Activated CD8-positive, alpha-beta memory T cell treated with anti-CD3 and anti-CD28 coated beads for 1 hour (primary cell): ENCODE results near the gene LACTBL1.

Experiments used
- DNase-seq, 2 donors: peaks; one replicate each; pipeline ENCODE4 v3.0.0-alpha.2; 2020; ENCODE audit warnings: low read depth in 1 of 2; ENCODE audit errors: extremely low read depth in 1 of 2

LACTBL1 gene

GRCh38 chr1:22978299-22978698 is 5.6 kb upstream of the LACTBL1 start:
- no peak for DNase-seq

GRCh38 chr1:22976461-22977243 is 4.0 kb upstream of the LACTBL1 start:
- DNase-seq: peak; percentile 3 to 6

DNA sequence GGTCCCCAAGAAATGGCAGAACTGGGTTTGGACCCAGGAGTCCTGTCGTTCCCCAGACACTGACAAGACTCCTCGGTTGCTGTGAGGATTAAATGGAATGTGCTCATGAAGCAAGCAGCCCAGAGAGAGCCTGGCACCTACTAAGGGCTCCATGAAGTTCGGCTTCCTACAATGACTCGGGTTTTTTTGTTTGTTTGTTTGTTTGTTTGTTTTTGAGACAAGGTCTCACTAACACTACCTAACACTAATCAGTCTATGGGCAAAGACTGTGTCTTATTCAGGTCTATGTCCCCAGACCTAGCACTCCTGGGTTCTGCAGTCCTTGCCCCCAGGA is 3.4 kb upstream of the LACTBL1 start:
- DNase-seq: no peak

DNA sequence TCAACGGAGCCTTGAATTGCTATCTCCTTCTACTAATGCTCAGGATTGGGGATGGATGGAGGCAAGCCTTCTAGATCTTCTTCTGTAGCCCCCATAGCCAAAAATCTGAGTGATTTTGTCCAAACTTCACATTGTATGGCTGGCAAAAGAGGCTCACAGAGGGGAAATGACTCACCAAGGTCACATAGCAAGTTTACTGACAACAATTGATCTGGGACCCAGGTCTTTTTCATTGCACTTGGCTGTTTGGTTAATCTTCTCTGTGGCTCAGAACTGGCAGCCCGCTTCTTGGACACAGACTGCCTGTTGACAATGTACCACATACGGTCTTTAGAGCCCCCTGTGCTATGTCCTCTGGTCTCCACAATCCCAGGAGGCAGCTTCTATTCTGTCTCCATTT is 3.0 kb upstream of the LACTBL1 start:
- no peak for DNase-seq

DNA sequence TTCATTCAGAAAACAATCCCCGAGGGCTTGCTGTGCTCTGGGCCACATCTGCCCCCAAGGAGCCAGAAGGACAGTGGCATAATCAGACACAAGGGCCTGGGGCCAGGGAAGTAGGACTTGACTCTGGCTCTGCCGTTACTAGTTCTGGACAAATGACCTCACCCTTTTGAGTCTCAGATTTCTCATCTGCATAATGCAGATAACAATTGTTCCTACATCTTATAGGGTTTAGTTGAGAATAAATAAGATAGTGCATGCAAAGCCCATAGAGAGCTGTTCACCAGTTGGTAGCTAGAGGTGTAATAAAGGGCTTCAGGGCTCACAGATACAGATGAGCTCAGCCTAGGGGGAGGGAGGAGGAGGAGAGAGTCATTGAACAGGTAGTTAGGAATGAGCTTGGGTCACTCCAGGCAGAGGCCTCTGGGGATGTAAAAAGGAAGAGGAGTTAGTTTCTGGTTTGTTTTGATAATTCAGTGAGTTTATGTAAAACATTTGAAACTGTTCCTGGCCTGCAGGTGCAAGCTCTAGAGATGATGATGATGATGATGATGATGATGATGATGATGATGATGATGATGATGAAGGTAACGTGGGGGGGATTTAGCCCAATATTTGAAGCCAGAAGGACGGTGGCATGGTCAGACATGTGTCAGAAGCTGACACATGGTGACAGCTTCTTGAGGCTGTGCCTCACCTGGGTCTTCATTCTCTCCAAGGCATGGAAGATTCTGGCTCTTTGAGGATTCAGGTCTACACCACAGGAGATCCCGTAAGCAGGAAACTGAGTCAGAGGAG is 858 bp downstream of the LACTBL1 start:
- DNase-seq: no peak

DNA sequence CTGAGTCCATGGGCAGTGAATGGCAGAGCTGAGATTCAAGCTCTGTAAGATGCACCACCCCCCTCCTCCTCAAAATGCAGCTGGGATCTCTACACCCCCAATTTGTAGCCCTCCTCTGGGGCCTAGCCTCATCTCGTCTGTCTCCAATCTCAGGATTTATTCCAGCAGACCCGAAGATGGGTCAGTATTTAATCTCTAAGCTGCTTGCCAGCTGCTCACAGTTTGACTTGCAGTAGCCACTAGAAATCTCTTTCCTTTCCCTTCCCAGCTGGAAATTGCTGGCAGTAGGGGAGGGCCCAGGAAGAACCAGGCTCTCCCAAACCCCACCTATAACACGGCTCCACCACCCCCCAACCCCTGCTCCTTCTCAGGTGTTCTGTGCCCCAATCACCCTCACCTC is 1.5 kb downstream of the LACTBL1 start:
- DNase-seq: no peak

DNA sequence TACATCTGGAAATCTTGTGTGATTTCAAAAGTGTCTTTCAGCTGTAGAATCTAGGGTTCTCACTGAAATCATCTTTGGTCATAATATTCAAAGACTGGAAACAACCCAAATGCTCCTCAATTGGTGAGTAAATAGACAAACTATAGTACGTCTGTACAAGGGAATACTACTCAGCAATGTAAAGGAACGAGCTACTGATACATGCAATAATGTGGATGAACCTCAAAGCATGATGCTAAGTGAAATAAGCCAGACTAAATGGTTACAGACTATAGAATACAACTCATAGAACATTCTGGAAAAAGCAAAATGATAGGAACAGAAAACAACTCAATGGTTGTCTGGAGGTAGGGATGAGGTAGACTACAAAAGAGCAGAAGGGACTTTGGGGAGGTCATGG is 2.6 kb downstream of the LACTBL1 start:
- DNase-seq: no peak

GRCh38 chr1:22969304-22969709 is 3.4 kb downstream of the LACTBL1 start:
- DNase-seq: no peak

DNA sequence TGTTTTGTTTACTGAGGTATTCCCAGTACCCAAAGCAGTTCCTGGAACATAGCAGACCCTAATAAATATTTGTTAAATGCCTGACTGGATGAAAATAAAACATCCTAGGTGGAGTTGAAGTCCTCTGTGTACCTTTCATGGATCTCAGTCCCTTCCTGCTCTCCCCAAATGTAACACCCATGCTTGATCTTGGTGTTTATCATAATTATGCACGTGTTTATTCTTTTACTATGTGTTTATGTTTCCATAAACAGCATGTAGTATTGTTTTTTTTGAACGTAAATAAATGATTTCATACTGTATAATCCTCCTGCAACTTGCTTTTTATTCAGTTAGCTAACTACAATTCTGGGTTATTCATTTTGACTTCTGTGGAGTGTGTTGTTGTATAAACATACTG is 4.8 kb downstream of the LACTBL1 start:
- no peak for DNase-seq

DNA sequence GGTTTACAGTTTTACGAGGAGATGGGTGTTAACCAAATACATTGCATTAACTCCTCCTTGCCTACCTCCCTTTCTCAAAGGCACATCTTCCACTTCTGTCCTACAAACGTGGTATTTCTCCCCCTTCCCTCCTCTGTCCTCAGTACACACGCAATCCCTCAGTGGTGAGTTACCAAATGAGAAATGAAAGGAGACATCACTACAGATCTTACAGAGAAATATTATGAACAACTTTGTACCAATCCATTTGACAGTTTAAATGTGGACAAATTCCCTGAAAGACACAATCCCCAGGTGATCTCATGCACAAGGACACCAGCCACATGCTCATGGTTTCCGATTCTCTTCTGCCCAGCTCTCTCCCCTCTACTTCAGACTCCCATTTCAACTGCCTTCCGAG is 6.4 kb downstream of the LACTBL1 start:
- no peak for DNase-seq

DNA sequence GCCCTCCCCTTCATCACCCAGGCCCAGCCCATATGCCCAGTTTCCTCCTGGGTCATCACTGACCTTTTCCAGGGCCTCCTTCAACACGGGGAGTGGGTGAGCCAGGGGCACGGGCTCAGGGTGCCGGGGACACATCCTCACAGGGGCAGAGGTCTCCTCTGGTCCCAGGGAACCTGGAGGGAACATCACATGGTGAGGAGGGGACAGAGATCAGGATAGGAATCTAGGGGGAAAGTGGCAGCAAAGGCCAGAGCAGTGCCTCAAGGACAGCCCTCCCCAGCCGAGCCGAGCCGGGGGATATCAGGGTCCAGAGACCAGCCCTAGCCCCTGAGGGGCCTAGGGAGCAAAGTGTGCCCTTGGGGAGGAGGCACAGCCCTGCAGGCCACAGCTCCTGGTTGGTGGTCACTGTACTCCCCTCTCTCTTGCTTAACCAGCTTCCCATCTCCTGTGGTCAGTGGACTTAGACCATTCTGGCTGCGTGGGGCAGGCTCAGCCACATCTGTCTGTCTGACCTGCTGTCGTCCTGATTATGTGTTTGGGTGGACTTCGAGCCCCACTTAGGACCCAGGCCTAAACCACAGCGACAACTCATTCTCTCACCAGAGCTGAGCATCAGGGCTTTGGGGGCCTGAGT is 9.5 kb downstream of the LACTBL1 start:
- DNase-seq: no peak

GRCh38 chr1:22962558-22962957 is 10.1 kb downstream of the LACTBL1 start:
- no peak for DNase-seq

DNA sequence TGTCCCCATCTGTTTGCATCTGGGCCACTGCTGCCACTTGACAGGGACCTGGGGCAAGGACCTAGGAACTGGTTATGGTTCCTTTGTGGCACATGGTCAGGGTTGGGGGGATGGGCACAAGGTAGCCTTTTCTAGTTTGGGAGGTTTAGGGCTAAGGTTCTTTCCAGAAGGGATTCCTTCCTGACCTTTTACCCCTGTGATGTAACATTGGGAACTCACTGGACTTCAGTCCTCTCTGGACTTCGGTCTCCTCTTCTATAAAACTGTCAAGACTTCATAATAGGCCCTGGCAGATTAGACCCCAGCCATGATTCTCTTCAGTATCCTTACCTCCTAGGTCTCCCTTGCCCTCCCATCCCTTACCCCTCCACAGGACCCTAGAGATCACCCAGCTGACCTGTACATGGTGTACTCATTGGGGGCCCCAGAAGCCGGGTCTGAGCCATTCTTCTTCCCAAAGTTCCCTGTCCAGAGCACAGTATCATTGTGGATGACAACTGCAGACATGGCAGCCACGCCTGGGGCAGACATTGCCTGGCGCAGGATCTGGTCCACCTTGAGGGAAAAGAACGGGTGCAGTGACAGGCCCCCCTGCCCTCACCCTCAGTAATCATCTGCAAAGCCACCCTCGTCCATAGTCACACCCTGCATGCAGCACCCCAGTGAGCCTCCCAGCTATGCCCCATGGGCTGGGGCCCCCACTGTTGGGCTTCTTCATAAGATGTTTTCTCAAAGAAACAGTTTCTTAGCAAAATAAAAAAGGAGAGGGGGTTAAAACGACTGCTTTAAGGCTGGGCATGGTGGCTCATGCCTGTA is 12.9 kb downstream of the LACTBL1 start:
- DNase-seq: no peak

- no peak for DNase-seq
Measured at GRCh38 chr1:22958556-22958955, 14.1 kb downstream of the LACTBL1 start.

DNA sequence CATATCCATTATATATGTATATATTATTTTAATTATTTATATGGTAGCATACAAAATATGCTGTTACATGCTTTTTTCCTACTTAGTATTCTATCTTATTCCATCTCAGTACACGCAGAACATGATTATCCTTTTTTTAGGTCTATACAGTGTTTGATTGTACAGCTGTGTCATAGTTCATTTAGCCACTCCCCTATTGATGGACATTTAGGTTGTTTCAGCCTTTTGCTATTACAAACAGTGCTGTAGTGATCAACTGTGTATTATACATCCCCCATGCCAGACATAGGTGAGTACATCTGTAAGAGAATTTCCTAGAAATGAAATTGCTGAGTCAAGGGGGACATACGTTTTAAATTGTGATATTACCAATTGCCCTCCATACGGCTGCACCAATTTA is 15.6 kb downstream of the LACTBL1 start:
- no peak for DNase-seq

DNA sequence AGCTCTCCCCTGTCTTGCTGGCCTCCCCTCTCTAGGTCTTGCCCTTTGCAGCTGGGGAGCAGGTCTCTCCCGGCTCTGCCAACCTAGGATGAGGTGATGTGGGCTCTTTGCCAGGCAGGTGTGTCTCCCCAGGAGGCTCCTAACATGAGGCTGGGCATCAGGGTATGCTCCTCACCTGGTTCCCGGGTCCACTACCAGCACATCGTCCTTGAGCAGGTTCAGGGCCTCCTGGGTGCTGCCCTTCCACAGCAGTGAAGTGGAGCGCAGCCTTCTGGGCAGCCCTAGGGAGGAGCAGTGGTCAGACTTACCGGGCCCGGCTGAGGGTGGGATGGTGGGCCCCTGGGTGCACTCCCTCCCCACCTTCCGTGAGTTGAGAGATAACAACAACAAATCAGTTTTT is 17.5 kb downstream of the LACTBL1 start:
- no peak for DNase-seq

- DNase-seq: no peak
Measured at GRCh38 chr1:22953740-22954141, 18.9 kb downstream of the LACTBL1 start.

GRCh38 chr1:22953057-22953739 is 19.5 kb downstream of the LACTBL1 start:
- DNase-seq: no peak

- DNase-seq: no peak
Measured at GRCh38 chr1:22952694-22953056, 20.0 kb downstream of the LACTBL1 start.

DNA sequence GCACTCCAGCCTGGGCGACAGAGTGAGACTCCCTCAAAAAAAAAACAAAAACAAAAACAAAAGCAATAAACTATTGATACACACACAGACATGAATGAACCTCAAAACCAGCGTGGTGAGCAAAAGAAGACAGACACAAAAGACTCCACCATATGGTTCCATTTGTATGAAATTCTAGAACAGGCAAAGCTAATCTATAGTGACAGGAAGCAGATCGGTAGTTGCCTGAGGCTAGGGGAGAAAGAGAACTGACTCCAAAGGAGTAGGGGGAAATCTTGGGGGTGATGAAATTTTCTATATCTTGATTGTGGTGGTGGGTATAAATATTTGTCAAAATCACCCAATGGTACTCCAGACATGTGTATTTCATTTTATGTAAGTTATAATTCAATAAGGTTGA is 20.9 kb downstream of the LACTBL1 start:
- DNase-seq: no peak
